GM12873 (cell line): ENCODE data around the gene GAB1.

ENCODE experiments used
- TF ChIP-seq, protein P1 (sequence below): IDR thresholded peaks from 2 replicates; pipeline ENCODE4 v1.5.1; 2012; ENCODE audit warnings: low read depth, mild to moderate bottlenecking, moderate library complexity, low read length, control low read depth; ENCODE audit not compliant: insufficient read depth; ENCODE audit errors: missing control alignments

Gene GAB1

GRCh38 chr4:143402776-143403552 is 66.3 kb downstream of the GAB1 start:
- TF ChIP-seq, protein P1, sequence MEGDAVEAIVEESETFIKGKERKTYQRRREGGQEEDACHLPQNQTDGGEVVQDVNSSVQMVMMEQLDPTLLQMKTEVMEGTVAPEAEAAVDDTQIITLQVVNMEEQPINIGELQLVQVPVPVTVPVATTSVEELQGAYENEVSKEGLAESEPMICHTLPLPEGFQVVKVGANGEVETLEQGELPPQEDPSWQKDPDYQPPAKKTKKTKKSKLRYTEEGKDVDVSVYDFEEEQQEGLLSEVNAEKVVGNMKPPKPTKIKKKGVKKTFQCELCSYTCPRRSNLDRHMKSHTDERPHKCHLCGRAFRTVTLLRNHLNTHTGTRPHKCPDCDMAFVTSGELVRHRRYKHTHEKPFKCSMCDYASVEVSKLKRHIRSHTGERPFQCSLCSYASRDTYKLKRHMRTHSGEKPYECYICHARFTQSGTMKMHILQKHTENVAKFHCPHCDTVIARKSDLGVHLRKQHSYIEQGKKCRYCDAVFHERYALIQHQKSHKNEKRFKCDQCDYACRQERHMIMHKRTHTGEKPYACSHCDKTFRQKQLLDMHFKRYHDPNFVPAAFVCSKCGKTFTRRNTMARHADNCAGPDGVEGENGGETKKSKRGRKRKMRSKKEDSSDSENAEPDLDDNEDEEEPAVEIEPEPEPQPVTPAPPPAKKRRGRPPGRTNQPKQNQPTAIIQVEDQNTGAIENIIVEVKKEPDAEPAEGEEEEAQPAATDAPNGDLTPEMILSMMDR, result no peak

GRCh38 chr4:143403553-143403820 is 66.8 kb downstream of the GAB1 start:
- TF ChIP-seq, protein P1, result no peak

DNA sequence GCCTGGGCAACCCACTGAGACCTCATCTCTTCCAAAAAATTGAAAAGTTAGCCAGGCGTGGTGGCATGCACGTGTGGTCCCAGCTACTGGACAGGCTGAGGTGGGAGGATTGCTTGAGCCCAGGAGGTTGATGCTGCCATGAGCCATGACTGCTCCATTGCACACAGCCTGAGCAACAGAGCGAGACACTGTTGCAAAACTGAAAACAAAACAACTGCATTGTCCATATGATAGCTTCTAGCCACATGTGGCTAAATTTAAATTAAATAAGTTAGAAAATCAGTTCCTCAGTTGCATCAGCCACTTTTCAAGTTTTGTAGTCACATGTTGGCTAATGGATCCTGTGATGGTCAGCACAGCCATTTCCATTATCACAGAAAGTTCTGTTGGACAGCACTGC is 67.9 kb downstream of the GAB1 start:
- TF ChIP-seq, protein P1, result no peak

DNA sequence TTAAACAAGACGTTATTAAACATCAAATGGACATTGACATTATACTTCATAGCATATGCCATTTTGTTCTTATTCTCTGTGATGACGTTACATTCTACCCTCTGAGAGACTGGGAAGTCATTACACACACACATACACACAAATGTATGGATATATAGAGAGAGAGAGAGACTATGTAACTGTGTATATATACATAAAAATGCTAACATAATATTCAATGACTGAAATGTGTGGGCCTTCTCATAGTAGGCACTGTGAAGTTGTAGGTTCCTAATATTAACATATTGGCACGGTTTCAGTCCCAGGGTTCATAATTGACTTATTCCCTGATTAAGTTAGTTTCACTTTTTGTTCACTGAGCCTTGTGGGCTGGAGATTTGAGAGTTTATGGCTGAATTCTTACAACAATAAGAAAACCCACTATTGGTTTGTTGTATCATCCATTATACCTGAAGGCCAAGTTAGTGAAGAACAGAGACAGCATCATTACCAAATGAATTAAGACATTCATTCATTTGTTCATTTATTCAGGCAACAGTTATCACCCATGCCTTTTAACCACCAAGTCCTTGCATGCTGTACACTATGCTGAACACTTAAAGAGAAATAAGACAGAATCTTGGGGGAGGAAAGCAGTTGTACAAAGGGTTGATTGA is 68.5 kb downstream of the GAB1 start:
- TF ChIP-seq, protein P1, result no peak

DNA sequence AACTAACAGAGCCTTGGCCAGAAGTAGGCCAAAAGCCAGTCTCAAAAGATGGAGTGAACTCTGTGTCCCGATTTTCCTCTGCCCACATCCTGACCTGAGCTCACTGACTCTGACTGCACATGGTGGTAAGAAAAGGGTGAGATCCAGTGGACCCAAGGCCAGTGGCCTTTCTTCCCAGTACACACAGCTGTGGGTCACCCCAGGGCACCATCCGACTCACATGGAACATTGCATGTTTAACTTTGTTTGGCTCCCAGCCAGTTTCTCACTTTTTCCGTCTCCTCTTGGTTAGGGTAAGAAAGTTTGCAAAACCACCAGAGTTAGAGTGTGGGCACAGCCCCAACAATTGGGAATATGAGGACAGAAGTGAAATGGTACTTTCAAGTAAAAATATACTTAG is 69.8 kb downstream of the GAB1 start:
- TF ChIP-seq, protein P1, result no peak

GRCh38 chr4:143407474-143407873 is 70.8 kb downstream of the GAB1 start:
- TF ChIP-seq, protein P1, result no peak

DNA sequence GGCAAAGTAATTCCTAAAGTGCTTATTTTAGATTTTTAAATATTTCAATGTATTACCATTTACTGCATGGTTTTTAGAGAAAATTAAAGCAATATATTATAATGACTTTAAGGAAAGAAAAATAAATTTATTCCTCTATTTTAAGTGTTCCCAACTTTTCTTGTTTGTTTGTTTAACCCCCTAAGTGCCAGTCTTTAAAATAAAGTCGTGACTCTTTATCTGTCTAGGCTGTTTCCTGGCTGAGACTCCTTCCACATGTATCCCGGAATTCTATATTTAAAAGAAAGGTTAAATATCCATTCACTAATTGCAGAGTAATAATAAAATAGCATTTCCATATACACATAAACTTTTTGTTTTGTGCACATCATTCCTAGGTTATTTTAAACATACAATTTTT is 71.2 kb downstream of the GAB1 start:
- TF ChIP-seq, protein P1, result no peak
